HuH-7.5 (cell line): ENCODE data around the gene FKBP4.

Experiments used
- DNase-seq: peaks from one replicate; pipeline ENCODE4 v3.0.0; 2011; ENCODE audit warnings: low spot score

The FKBP4 gene

GRCh38 chr12:2783936-2784600, 10.7 kb upstream of the FKBP4 start:
- DNase-seq: peak; percentile 63

DNA sequence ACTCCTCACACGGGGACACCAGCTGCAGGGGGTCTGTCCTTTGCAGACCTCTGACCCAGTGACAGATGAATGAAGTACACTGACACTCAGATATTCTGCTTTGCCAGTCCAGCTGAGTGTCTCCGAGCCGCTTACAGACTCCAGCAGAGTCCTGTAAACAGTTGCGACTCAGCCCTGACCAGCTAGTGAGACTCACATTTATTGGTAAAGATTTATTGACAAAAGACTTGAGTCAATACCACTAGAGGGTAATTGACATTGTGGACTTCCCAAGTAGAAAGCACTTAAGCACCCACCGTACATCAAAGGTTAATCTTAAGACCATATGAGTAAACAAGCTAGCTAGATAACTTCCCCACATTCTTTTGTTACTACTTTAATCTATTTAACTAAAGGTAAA, 9.8 kb upstream of the FKBP4 start:
- no peak for DNase-seq

GRCh38 chr12:2791089-2791488, 3.7 kb upstream of the FKBP4 start:
- DNase-seq: no peak

DNA sequence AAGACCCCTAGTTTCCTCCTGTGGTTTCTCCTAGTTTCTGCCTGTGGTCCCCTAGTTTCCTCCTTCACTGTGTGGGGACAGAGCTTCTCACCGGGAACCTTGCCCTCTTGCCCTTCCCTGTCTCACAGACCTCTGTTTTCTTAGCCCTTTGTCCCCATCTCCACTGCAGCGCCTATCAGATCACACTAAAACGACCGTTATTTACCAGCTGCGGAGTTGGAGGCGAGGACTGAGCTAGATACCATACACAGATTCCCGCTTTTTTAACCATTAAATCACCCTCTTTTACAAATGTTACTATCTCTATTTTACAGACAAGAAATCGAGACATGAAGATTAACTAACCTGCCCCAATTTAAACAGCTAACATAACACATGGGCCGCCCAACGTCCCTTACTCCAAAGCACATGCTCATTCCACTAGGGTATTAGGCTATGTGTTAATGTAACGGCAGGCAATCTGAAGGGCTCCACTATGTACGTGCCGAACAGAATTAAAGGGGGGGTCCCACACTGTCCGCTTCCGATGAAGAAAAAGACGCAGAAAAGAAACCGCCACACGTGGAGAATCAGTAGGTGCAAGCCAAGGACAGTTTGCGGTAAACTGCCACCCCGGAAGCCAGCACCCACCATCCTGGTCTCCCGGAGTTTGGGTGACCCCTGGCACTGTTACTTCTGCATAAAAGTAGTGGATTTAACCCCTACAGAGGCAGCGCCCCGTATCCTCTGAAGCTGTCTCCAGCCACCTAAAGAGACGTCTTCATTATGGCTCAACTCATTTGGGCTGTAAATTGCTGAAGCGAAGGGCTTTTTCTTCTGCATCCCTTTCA, 1.9 kb upstream of the FKBP4 start:
- DNase-seq: no peak

GRCh38 chr12:2793561-2793960, 1.2 kb upstream of the FKBP4 start:
- DNase-seq: no peak

- DNase-seq: peak; percentile 39
These were observed 507 bp upstream of the FKBP4 start for GRCh38 chr12:2794191-2794735.

- DNase-seq: peak; percentile 94
These were observed 769 bp downstream of the FKBP4 start for GRCh38 chr12:2795291-2796186.

GRCh38 chr12:2796187-2796666, 1.5 kb downstream of the FKBP4 start:
- DNase-seq: peak; percentile 54

DNA sequence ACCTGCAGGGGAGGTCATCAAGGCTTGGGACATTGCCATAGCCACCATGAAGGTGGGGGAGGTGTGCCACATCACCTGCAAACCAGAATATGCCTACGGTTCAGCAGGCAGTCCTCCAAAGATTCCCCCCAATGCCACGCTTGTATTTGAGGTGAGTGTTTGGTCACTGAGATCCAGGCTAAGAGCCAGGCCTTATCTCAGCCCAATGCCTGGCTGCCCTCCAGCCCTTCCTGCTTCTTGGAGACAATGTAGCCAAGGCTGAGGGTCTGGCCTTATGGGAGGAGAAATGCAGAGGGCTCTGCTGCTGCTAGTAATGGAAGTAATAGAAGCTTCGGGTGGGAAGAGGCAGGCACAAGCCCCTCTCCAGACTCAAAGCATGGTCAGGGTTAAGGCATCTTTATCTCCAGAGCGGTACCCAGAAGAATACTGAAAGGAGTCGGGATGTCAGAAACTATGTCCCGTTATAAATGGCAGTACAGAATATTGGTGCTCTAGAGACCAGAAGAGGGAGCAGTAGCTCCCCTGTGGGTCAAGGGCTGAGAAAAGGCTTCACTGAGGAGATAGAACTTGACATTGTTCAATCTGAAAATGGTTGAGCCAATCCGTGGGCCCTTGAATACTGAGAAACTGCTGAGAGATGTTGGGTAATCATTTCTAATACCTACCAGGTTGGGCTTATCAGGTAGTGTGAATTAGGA, 3.1 kb downstream of the FKBP4 start:
- DNase-seq: no peak

GRCh38 chr12:2800046-2800570, 5.3 kb downstream of the FKBP4 start:
- DNase-seq: no peak

- no peak for DNase-seq
These were observed 6.4 kb downstream of the FKBP4 start for GRCh38 chr12:2801044-2801783.

- DNase-seq: no peak
These were observed 9.0 kb downstream of the FKBP4 start for GRCh38 chr12:2803635-2804392.

- DNase-seq: no peak
These were observed 9.8 kb downstream of the FKBP4 start for GRCh38 chr12:2804393-2805142.

GRCh38 chr12:2805143-2805520, 10.4 kb downstream of the FKBP4 start:
- no peak for DNase-seq

- no peak for DNase-seq
These were observed 11.9 kb downstream of the FKBP4 start for GRCh38 chr12:2806700-2807099.

- DNase-seq: no peak
These were observed 17.0 kb downstream of the FKBP4 start for GRCh38 chr12:2811801-2812200.

GRCh38 chr12:2812290-2813213, 17.8 kb downstream of the FKBP4 start, which contains the start of gene ITFG2:
ITFG2 (plus strand) TSS chr12:2812668; CDS start chr12:2812761, 93 bp downstream.
- DNase-seq: peak; percentile 89
